Body of pancreas (tissue), 4 donors: ENCODE measurements around the gene DLG1. TPM values are rescaled to one million over a fixed set of nuclear protein-coding genes. Genes with fewer than 3 reads are reported as not detected.

Experiments used
- ATAC-seq: fragments of 150-250 bp; one replicate; pipeline ENCODE4 v1.9.1; 2016
- DNase-seq, 4 donors: peaks; one replicate each; pipeline ENCODE4 v3.0.0-alpha.2; 2019
- H3K27ac ChIP-seq, 4 donors: fragments of 200-600 bp; sonication (generic); 1 replicate in 3 of 4; 2 replicates in 1 of 4; pipeline versions ENCODE4 v1.5.1 to v1.6.1; 2016 to 2019; ENCODE audit warnings: mild to moderate bottlenecking in 1 of 4, mixed read lengths in 1 of 4, moderate library complexity in 1 of 4
- H3K27me3 ChIP-seq, 2 donors: fragments of 200-600 bp; sonication (generic); one replicate each; pipeline ENCODE4 v1.6.0; 2016; ENCODE audit warnings: mild to moderate bottlenecking in 1 of 2
- H3K36me3 ChIP-seq, 2 donors: fragments of 200-600 bp; sonication (generic); replicated peaks in 1 of 2; 2 replicates each; pipeline ENCODE4 v1.5.1; 2016; ENCODE audit warnings: low read depth in 2 of 2; ENCODE audit not compliant: insufficient read depth in 1 of 2
- H3K4me1 ChIP-seq: fragments of 200-600 bp; sonication (generic); one replicate; pipeline ENCODE4 v1.6.0; 2016
- H3K4me3 ChIP-seq, 2 donors: fragments of 200-600 bp; sonication (generic); 1 replicate in 1 of 2; 2 replicates in 1 of 2; pipeline ENCODE4 v1.5.1; 2016 to 2019
- H3K9me3 ChIP-seq, 3 donors: fragments of 200-600 bp; sonication (generic); 1 replicate in 2 of 3; 2 replicates in 1 of 3; pipeline ENCODE4 v1.5.1; 2016
- POLR2A ChIP-seq, 3 donors: fragments of 450-650 bp; IDR thresholded peaks; one replicate each; pipeline ENCODE4 v1.6.1; 2016; ENCODE audit warnings: antibody characterized with exemption in 3 of 3, mild to moderate bottlenecking in 2 of 3
- WGBS, 2 donors: methylation state at CpG; one replicate each; pipeline ENCODE4 v1.1.5; 2017; 5-methylcytosine and 5-hydroxymethylcytosine counted together
- intact Hi-C: fragments of 100-400 bp; cut with DNase I; formaldehyde crosslinking; loops from one replicate; pipeline ENCODE4 v1.15.1; 2023
- total RNA-seq, 2 donors: library from RNA; depleted of rRNA; stranded (reverse); fragments of >200 nt; gene quantifications; one replicate each; pipeline ENCODE4 v1.1.0, GENCODE V29; 2016
- TF ChIP-seq, protein P1 (sequence below), 7 experiments: fragments of 450-650 bp in 4 of 7; fragments of 200-600 bp in 3 of 7; sonication (generic) in 3 of 7; IDR thresholded peaks; one replicate each; pipeline ENCODE4 v1.5.1; 2016 to 2019; ENCODE audit warnings: antibody characterized with exemption in 7 of 7

The DLG1 gene
- total RNA-seq, 2 donors from 2014 or later: 45.8 to 48.8 TPM

- intact Hi-C loops: no loop called here
- no peaks in the 10 kb centered on the region for H3K27me3 ChIP-seq
- 72 to 87% methylated on average over 10 of the region's 10 CpGs for WGBS, 2 donors
- TF ChIP-seq, protein P1, sequence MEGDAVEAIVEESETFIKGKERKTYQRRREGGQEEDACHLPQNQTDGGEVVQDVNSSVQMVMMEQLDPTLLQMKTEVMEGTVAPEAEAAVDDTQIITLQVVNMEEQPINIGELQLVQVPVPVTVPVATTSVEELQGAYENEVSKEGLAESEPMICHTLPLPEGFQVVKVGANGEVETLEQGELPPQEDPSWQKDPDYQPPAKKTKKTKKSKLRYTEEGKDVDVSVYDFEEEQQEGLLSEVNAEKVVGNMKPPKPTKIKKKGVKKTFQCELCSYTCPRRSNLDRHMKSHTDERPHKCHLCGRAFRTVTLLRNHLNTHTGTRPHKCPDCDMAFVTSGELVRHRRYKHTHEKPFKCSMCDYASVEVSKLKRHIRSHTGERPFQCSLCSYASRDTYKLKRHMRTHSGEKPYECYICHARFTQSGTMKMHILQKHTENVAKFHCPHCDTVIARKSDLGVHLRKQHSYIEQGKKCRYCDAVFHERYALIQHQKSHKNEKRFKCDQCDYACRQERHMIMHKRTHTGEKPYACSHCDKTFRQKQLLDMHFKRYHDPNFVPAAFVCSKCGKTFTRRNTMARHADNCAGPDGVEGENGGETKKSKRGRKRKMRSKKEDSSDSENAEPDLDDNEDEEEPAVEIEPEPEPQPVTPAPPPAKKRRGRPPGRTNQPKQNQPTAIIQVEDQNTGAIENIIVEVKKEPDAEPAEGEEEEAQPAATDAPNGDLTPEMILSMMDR (IDR thresholded peaks at IDR 0.05): no peak
- TF ChIP-seq POLR2A (IDR thresholded peaks at IDR 0.05): no peak
- no peaks in the 10 kb centered on the region for H3K9me3 ChIP-seq
- no peaks in the 10 kb centered on the region for H3K36me3 ChIP-seq
- H3K4me3 ChIP-seq: no peak overlapping the region
- DNase-seq: no peak
- no peak overlapping the region for H3K27ac ChIP-seq
- no peaks in the 10 kb centered on the region for H3K4me1 ChIP-seq
- no peak for ATAC-seq
Observed at GRCh38 chr3:197343656-197344408, 45.4 kb upstream of the DLG1 start.

GRCh38 chr3:197343111-197343510 lies 44.7 kb upstream of the DLG1 start:
- Histone ChIP-seq H3K27ac (no peak overlapping the region), H3K36me3 (no peaks in the 10 kb centered on the region), H3K4me1 (no peaks in the 10 kb centered on the region), H3K4me3 (no peak overlapping the region), H3K9me3 (no peaks in the 10 kb centered on the region), H3K27me3 (no peaks in the 10 kb centered on the region)
- ATAC-seq (no peak), DNase-seq (no peak)
- intact Hi-C loops: no loop called here
- TF ChIP-seq, protein P1 (IDR thresholded peaks at IDR 0.05): no peak
- TF ChIP-seq POLR2A (IDR thresholded peaks at IDR 0.05): no peak
- WGBS, 2 donors: 95 to 98% methylated on average over 6 of the region's 6 CpGs

DNA sequence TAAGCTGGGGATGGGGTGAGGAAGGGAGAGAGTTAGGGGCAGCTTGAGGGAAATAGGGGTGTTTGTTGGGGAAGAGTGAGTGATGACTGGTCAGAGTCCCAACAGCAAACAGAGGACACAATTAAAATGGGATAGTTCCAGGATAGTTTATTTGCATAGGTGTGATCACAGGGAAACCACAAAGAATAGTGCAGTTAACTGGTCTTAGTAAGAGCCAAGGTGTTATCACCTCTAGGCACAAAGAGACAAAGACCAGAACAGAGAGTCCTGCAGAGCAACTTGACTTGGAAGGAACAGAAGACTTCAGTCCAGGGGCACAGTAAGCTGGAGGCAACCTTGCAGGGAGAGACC lies 42.1 kb upstream of the DLG1 start:
- Histone ChIP-seq H3K4me1 (no peaks in the 10 kb centered on the region), H3K4me3 (no peak overlapping the region), H3K27ac (no peak overlapping the region), H3K27me3 (no peaks in the 10 kb centered on the region), H3K36me3 (no peaks in the 10 kb centered on the region), H3K9me3 (no peaks in the 10 kb centered on the region)
- no peak for ATAC-seq
- intact Hi-C loops: no loop called here
- DNase-seq: no peak
- TF ChIP-seq POLR2A (IDR thresholded peaks at IDR 0.05): no peak
- TF ChIP-seq, protein P1 (IDR thresholded peaks at IDR 0.05): no peak

DNA sequence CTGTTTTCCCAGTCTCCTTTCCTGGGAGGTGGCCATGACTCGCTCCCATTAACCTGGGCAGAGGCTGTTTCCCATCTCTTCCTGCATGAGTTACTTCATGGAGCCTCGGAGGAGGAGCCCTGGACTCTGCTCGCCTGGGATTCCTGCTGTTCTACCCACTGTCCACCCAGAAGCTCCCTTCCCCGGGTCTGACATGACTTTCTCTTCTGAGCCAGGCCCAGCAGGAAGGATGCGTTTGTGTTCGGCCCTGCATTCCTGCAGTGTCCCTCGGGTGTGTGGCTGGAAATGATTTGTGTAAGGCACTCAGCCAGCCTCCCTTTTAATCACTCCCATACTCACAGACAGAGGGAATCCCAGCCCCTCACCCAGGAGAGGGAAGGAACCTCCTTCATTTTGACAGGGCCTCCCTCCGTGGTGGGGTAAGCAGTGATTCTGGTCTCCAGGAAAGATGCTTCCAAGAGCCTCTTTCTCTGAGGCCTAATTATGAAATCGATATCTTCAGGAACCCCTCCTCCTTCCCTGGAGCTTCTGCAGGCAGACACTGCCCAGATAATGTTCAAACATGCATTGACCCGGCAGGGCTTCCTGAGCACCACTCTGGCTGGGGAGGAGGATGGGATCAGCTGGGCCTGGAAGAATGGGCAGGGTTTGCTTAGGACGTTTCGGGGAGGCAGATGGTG lies 41.6 kb upstream of the DLG1 start:
- Histone ChIP-seq H3K27me3 (no peaks in the 10 kb centered on the region), H3K4me1 (no peaks in the 10 kb centered on the region), H3K27ac (no peak overlapping the region), H3K9me3 (no peaks in the 10 kb centered on the region), H3K4me3 (no peak overlapping the region), H3K36me3 (no peaks in the 10 kb centered on the region)
- TF ChIP-seq POLR2A (IDR thresholded peaks at IDR 0.05): no peak
- TF ChIP-seq, protein P1 (IDR thresholded peaks at IDR 0.05): no peak
- 50 to 53% methylated on average over 9 to 12 of the region's 12 CpGs for WGBS, 2 donors
- intact Hi-C loops: no loop called here
- peak in 1 of 4 donors; percentile 7 for DNase-seq
- ATAC-seq: no peak

- WGBS, 2 donors: 85 to 87% methylated on average over 6 of the region's 6 CpGs
- intact Hi-C loops: no loop called here
- no peak for ATAC-seq
Observed at GRCh38 chr3:197338586-197338985, 40.2 kb upstream of the DLG1 start.

More at GRCh38 chr3:197338586-197338985, 40.2 kb upstream of the DLG1 start:
- Histone ChIP-seq H3K4me1 (no peaks in the 10 kb centered on the region), H3K27ac (no peak overlapping the region), H3K36me3 (no peaks in the 10 kb centered on the region), H3K9me3 (no peaks in the 10 kb centered on the region), H3K27me3 (no peaks in the 10 kb centered on the region), H3K4me3 (no peak overlapping the region)
- no peak for TF ChIP-seq POLR2A (IDR thresholded peaks at IDR 0.05)
- TF ChIP-seq, protein P1 (IDR thresholded peaks at IDR 0.05): no peak
- no peak for DNase-seq
